DOHH2 (cell line): ENCODE measurements around the gene CEMIP2.

Experiments
- H3F3A ChIP-seq: fragments of 200-600 bp; sonication (generic), shearing (Covaris generic); 2 replicates; pipeline ENCODE4 v1.6.0; 2016; ENCODE audit warnings: antibody characterized with exemption, mild to moderate bottlenecking; ENCODE audit not compliant: control insufficient read depth, insufficient read depth
- H3K27ac ChIP-seq: fragments of 200-600 bp; sonication (generic); 2 replicates; pipeline ENCODE4 v1.5.1; 2014; ENCODE audit warnings: low read depth, mild to moderate bottlenecking, low read length, moderate library complexity
- H3K27me3 ChIP-seq: fragments of 200-600 bp; sonication (generic); 2 replicates; pipeline ENCODE4 v1.6.1; 2014; ENCODE audit warnings: mild to moderate bottlenecking, low read length, mixed read lengths; ENCODE audit not compliant: control insufficient read depth
- H3K36me3 ChIP-seq: fragments of 200-600 bp; sonication (generic); 2 replicates; pipeline ENCODE4 v1.6.1; 2014; ENCODE audit warnings: mild to moderate bottlenecking, low read length, moderate library complexity, mixed read lengths; ENCODE audit not compliant: control insufficient read depth
- H3K4me1 ChIP-seq: fragments of 200-600 bp; sonication (generic); 2 replicates; pipeline ENCODE4 v1.6.1; 2014; ENCODE audit warnings: mild to moderate bottlenecking, low read length, mixed read lengths; ENCODE audit not compliant: control insufficient read depth
- H3K4me2 ChIP-seq: fragments of 200-600 bp; sonication (generic); 2 replicates; pipeline ENCODE4 v1.6.0; 2014; ENCODE audit warnings: mild to moderate bottlenecking, low read length, moderate library complexity
- H3K4me3 ChIP-seq: fragments of 200-600 bp; sonication (generic); 2 replicates; pipeline ENCODE4 v1.5.1; 2014; ENCODE audit warnings: mild to moderate bottlenecking, low read length, mixed read lengths
- H3K79me2 ChIP-seq: fragments of 200-600 bp; sonication (generic); 2 replicates; pipeline ENCODE4 v1.6.1; 2014; ENCODE audit warnings: mild to moderate bottlenecking, low read length, mixed read lengths; ENCODE audit not compliant: control insufficient read depth
- H3K9me2 ChIP-seq: fragments of 200-600 bp; sonication (generic); replicated peaks from 2 replicates; pipeline ENCODE4 v1.6.1; 2014; ENCODE audit warnings: mild to moderate bottlenecking, low read length, mixed read lengths; ENCODE audit not compliant: control insufficient read depth
- H3K9me3 ChIP-seq: fragments of 200-600 bp; sonication (generic); 2 replicates; pipeline ENCODE4 v1.6.1; 2014; ENCODE audit warnings: antibody characterized with exemption, low read length, mixed read lengths; ENCODE audit not compliant: control insufficient read depth, insufficient read depth
- H4K20me1 ChIP-seq: fragments of 200-600 bp; sonication (generic); 2 replicates; pipeline ENCODE4 v1.6.0; 2014; ENCODE audit warnings: low read depth, mild to moderate bottlenecking, antibody characterized with exemption, low read length, moderate library complexity; ENCODE audit not compliant: control insufficient read depth, insufficient read depth
- CTCF ChIP-seq: fragments of 200-600 bp; sonication (generic); IDR thresholded peaks from one replicate; pipeline ENCODE4 v1.5.1; 2014; ENCODE audit warnings: antibody characterized with exemption, mild to moderate bottlenecking, low read depth, low read length; ENCODE audit not compliant: poor library complexity, severe bottlenecking
- EZH2phosphoT487 ChIP-seq: fragments of 200-600 bp; sonication (generic); IDR thresholded peaks from 2 replicates; pipeline ENCODE4 v1.6.1; 2017; ENCODE audit warnings: borderline replicate concordance, mild to moderate bottlenecking, antibody characterized with exemption, low read length, moderate library complexity, mixed read lengths

Gene CEMIP2

GRCh38 chr9:71795097-71795813, 26.9 kb upstream of the CEMIP2 start:
- Histone ChIP-seq H3K4me1 (peaks cover 47% of the 10 kb centered on the region), H3K27ac (peak overlapping the region; percentile 90), H3K27me3 (peaks cover 37% of the 10 kb centered on the region), H4K20me1 (no peaks in the 10 kb centered on the region; the same call in 1 of the 2 replicates), H3K4me2 (peak overlapping the region; percentile 79), H3K9me3 (no peaks in the 10 kb centered on the region), H3K4me3 (peak overlapping the region; percentile 60), H3K79me2 (no peaks in the 10 kb centered on the region), H3F3A (peaks cover 15% of the 10 kb centered on the region), H3K36me3 (no peaks in the 10 kb centered on the region), H3K9me2 (no peaks in the 10 kb centered on the region)
- no peak for TF ChIP-seq CTCF
- TF ChIP-seq EZH2phosphoT487 = no peak

GRCh38 chr9:71793386-71794105, 25.2 kb upstream of the CEMIP2 start:
- no peaks in the 10 kb centered on the region for H3K9me2 ChIP-seq
- H3K4me1 ChIP-seq = peaks cover 47% of the 10 kb centered on the region
- TF ChIP-seq EZH2phosphoT487 (no peak), CTCF (no peak)
- no peaks in the 10 kb centered on the region for H3K36me3 ChIP-seq
- no peaks in the 10 kb centered on the region for H3K79me2 ChIP-seq
- H3K27ac ChIP-seq = no peak overlapping the region
- H3K4me3 ChIP-seq = no peak overlapping the region
- H4K20me1 ChIP-seq = no peaks in the 10 kb centered on the region; the same call in 1 of the 2 replicates
- peaks cover 37% of the 10 kb centered on the region for H3K27me3 ChIP-seq
- no peaks in the 10 kb centered on the region for H3K9me3 ChIP-seq
- H3K4me2 ChIP-seq = no peak overlapping the region
- peaks cover 15% of the 10 kb centered on the region for H3F3A ChIP-seq

GRCh38 chr9:71791875-71792274, 23.6 kb upstream of the CEMIP2 start:
- no peak overlapping the region for H3K27ac ChIP-seq

More at GRCh38 chr9:71791875-71792274, 23.6 kb upstream of the CEMIP2 start:
- Histone ChIP-seq H4K20me1 (peaks cover 2% of the 10 kb centered on the region; the same call in 1 of the 2 replicates), H3K9me2 (no peaks in the 10 kb centered on the region), H3K4me1 (peaks cover 37% of the 10 kb centered on the region), H3K9me3 (no peaks in the 10 kb centered on the region), H3K4me2 (no peak overlapping the region), H3K27me3 (peaks cover 36% of the 10 kb centered on the region), H3F3A (peaks cover 15% of the 10 kb centered on the region), H3K79me2 (no peaks in the 10 kb centered on the region), H3K4me3 (no peak overlapping the region), H3K36me3 (no peaks in the 10 kb centered on the region)
- no peak for TF ChIP-seq EZH2phosphoT487
- TF ChIP-seq CTCF = no peak
